Upper lobe of right lung (tissue), 1 donor: ENCODE data around the gene DNASE1L2. TPM values are rescaled to one million over a fixed set of nuclear protein-coding genes. Genes with fewer than 3 reads are reported as not detected.

ENCODE experiments used
- ATAC-seq: fragments of 200-7000 bp; cut with Tn5 transposase; one replicate; pipeline ENCODE4 v1.9.1; 2020; ENCODE audit warnings: mild to moderate bottlenecking, moderate library complexity
- DNase-seq: peaks from one replicate; pipeline ENCODE4 v3.0.0-alpha.2; 2020
- H3K27ac ChIP-seq: fragments of 200-600 bp; one replicate; pipeline ENCODE4 v1.8.0; 2022
- H3K27me3 ChIP-seq: fragments of 200-600 bp; one replicate; pipeline ENCODE4 v1.8.0; 2022; ENCODE audit warnings: mild to moderate bottlenecking
- H3K36me3 ChIP-seq: fragments of 200-600 bp; one replicate; pipeline ENCODE4 v1.8.0; 2022
- H3K4me1 ChIP-seq: fragments of 200-600 bp; one replicate; pipeline ENCODE4 v1.8.0; 2022
- H3K4me3 ChIP-seq: fragments of 200-600 bp; one replicate; pipeline ENCODE4 v1.8.0; 2022; ENCODE audit warnings: mild to moderate bottlenecking
- H3K9me3 ChIP-seq: fragments of 200-600 bp; one replicate; pipeline ENCODE4 v1.8.0; 2022
- CTCF ChIP-seq: fragments of 200-600 bp; IDR thresholded peaks from one replicate; pipeline ENCODE4 v1.8.0; 2022; ENCODE audit warnings: antibody characterized with exemption
- intact Hi-C: fragments of 100-400 bp; cut with DNase I; formaldehyde crosslinking; loops from one replicate; pipeline ENCODE4 v1.11.0; 2022
- total RNA-seq: library from RNA; stranded (reverse); fragmentation: NEBNext Ultra II Directional; extraction: Animal tissue kit (Norgen Biotek cat#: 25700); gene quantifications from one replicate; pipeline ENCODE4 v1.2.1, GENCODE V29; 2021
- donor health status: DM: no; HTN: yes; CAD: no; lungs with severe emphysema.

DNASE1L2 gene
- total RNA-seq, 1 donor from 2014 or later = 0.78 TPM

- Histone ChIP-seq H3K4me3 (no peak overlapping the region), H3K9me3 (no peaks in the 10 kb centered on the region), H3K36me3 (no peaks in the 10 kb centered on the region), H3K27me3 (peaks cover 39% of the 10 kb centered on the region), H3K27ac (no peak overlapping the region), H3K4me1 (peaks cover 11% of the 10 kb centered on the region)
- peak; percentile 43 for TF ChIP-seq CTCF
- DNase-seq (no peak), ATAC-seq (peak; percentile 78)
- intact Hi-C loops = no loop called here
Observed at GRCh38 chr16:2194852-2195321, 41.4 kb upstream of the DNASE1L2 start.

DNA sequence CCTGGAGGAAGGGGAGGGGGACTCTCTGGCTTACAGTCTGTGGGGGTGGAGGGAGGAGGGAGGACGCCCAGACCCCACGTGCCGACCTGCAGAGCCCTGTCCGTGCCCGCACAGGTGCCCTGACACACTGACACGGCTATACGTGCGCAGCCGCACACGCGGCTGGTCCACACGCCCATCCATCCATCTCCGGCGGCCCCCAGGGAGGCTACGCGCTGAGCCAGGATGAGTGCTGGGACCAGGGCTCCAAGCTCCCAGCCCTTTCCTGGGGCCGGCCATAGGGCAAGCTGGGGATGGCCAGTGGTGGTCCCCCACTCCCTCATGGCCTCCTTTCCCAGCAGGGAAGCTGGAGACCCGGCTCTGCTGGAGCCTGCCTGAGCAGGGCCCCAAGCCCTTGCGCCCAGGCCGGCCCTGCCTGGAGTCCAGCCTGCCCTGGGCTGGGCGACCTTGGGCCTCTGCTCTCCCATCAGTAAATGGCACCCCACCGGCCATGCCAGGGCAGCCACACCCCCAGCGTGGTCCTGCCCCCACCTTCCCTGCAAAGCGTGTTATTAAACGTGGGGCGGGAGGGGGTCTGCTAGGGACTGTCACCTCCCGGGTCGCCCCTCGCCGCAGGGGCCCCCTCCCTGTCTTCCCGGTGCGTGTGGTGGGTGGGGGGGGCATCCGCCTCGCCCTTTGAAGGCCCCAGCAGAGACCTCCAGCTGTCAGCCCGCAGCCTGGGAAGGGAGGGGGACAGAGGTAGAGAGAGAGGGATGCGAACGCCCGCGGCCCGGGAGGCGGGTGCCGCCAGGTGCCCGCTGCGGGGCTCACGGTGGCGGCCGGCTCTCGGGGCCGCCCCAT, 40.7 kb upstream of the DNASE1L2 start:
- Histone ChIP-seq H3K9me3 (no peaks in the 10 kb centered on the region), H3K4me1 (peaks cover 11% of the 10 kb centered on the region), H3K4me3 (peak overlapping the region; percentile 23), H3K36me3 (no peaks in the 10 kb centered on the region), H3K27me3 (peaks cover 39% of the 10 kb centered on the region), H3K27ac (no peak overlapping the region)
- ATAC-seq (peak; percentile 1), DNase-seq (no peak)
- intact Hi-C loops = no loop called here
- no peak for TF ChIP-seq CTCF

- Histone ChIP-seq H3K27ac (no peak within 1 kb of the TSS), H3K4me1 (peaks cover 11% of the 10 kb centered on the region), H3K27me3 (peaks cover 39% of the 10 kb centered on the region), H3K4me3 (peak within 1 kb of the TSS; percentile 23), H3K36me3 (no peaks in the 10 kb centered on the region), H3K9me3 (no peaks in the 10 kb centered on the region)
- DNase-seq (no peak), ATAC-seq (peak; percentile 35)
- no peak for TF ChIP-seq CTCF
- intact Hi-C loops = no loop called here
Observed at GRCh38 chr16:2196162-2196980, 39.9 kb upstream of the DNASE1L2 start, which contains the start of gene CASKIN1. CASKIN1 (minus strand) TSS chr16:2196605; CDS start chr16:2196432, 173 bp downstream.

DNA sequence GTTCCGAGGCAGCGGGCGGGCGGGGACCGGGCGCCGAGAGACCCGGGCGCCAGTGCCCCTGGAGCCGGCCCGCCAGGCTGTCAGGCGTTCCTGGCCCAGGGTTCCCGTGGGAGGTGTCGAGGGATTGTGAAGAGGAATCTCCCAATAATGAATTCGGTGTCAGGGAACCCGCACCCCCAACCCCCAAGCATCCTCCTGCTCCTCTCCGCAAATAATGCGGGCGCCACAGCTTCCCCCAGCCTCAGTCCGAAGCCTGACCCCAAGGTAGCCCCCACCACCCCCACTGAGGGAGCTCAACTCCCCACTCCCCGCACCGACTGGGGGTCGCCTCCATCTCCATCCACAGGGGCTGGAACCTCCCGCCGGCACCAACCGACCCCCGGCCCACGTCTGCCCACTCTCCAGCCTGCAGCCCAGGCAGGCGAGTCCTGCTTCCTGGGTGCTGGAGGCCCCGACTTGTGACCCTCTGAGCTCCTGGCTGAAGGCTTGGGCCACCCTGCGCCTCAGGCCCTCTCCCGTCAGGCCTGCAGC, 39.2 kb upstream of the DNASE1L2 start:
- TF ChIP-seq CTCF = no peak
- intact Hi-C loops = no loop called here
- H3K27ac ChIP-seq = no peak overlapping the region
- peaks cover 39% of the 10 kb centered on the region for H3K27me3 ChIP-seq
- ATAC-seq (no peak), DNase-seq (no peak)
- H3K4me1 ChIP-seq = peaks cover 11% of the 10 kb centered on the region
- H3K4me3 ChIP-seq = no peak overlapping the region
- H3K36me3 ChIP-seq = no peaks in the 10 kb centered on the region
- no peaks in the 10 kb centered on the region for H3K9me3 ChIP-seq

DNA sequence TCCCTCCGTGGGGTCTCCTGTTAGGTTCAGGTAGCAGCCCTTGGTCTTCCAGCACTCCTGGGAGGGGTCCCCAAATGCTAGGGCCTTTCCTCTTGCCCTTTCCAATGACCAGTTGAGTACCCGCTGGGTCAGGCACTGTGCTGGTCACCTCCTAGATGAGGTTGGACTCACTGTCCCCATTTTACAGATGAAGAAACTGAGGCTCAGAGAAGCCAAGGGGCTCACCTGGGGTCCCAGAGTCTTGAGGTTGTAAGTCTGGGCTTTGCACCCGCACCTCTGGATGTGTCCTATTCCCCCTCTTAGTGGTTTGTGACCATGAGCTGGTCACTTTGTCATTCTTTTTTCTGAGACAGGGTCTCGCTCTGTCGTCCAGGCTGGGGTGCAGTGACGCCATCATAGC, 38.5 kb upstream of the DNASE1L2 start:
- no peaks in the 10 kb centered on the region for H3K36me3 ChIP-seq
- no peak overlapping the region for H3K27ac ChIP-seq
- ATAC-seq (no peak), DNase-seq (no peak)
- intact Hi-C loops = no loop called here
- H3K4me3 ChIP-seq = no peak overlapping the region
- no peak for TF ChIP-seq CTCF
- H3K27me3 ChIP-seq = peaks cover 39% of the 10 kb centered on the region
- H3K4me1 ChIP-seq = peaks cover 11% of the 10 kb centered on the region
- H3K9me3 ChIP-seq = no peaks in the 10 kb centered on the region
